Thyroid gland (tissue), 4 donors: ENCODE data around the gene FAM53B.

Source experiments
- POLR2A ChIP-seq, 2 donors: fragments of 450-650 bp; IDR thresholded peaks; one replicate each; pipeline ENCODE4 v1.6.1; 2017; ENCODE audit warnings: antibody characterized with exemption in 2 of 2, mild to moderate bottlenecking in 2 of 2, moderate library complexity in 1 of 2
- TF ChIP-seq, protein P1 (sequence below), 6 experiments: fragments of 200-600 bp in 3 of 6; fragments of 450-650 bp in 3 of 6; sonication (generic) in 3 of 6; IDR thresholded peaks; one replicate each; pipeline ENCODE4 v1.5.1; 2016 to 2019; ENCODE audit warnings: antibody characterized with exemption in 6 of 6, mild to moderate bottlenecking in 2 of 6, inconsistent platforms in 1 of 6, moderate library complexity in 1 of 6

DNA sequence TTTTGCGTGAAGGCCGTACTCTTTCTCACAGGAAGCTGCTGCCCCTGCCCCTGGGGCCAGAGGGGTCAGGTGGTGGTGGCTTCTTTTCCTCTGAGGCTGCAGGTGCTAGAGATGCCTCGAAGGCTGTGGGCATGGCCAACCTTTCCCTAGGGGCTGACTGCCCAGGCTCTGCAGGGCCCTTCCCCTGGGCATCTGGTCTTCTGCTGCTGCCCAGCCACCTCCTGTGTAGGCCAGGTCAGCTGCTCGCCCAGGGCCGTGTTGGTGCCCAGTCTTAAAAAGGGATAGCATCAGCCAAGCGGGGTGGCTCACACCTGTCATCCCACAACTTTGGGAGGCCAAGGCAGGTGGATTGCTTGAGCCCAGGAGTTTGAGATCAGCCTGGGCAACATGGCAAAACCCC lies 114.3 kb downstream of the FAM53B start:
- TF ChIP-seq, protein P1, sequence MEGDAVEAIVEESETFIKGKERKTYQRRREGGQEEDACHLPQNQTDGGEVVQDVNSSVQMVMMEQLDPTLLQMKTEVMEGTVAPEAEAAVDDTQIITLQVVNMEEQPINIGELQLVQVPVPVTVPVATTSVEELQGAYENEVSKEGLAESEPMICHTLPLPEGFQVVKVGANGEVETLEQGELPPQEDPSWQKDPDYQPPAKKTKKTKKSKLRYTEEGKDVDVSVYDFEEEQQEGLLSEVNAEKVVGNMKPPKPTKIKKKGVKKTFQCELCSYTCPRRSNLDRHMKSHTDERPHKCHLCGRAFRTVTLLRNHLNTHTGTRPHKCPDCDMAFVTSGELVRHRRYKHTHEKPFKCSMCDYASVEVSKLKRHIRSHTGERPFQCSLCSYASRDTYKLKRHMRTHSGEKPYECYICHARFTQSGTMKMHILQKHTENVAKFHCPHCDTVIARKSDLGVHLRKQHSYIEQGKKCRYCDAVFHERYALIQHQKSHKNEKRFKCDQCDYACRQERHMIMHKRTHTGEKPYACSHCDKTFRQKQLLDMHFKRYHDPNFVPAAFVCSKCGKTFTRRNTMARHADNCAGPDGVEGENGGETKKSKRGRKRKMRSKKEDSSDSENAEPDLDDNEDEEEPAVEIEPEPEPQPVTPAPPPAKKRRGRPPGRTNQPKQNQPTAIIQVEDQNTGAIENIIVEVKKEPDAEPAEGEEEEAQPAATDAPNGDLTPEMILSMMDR (IDR thresholded peaks at IDR 0.05), result no peak
- TF ChIP-seq POLR2A (IDR thresholded peaks at IDR 0.05), result no peak
